Skeletal muscle satellite cell (primary cell): ENCODE data around the gene MCC.

Experiments used
- H3K27me3 ChIP-seq: 2 replicates; pipeline ENCODE4 v1.7.0; 2013; ENCODE audit warnings: low read length; ENCODE audit not compliant: control insufficient read depth, insufficient read depth
- H3K36me3 ChIP-seq: 2 replicates; pipeline ENCODE4 v1.7.0; 2013; ENCODE audit warnings: mild to moderate bottlenecking, control low read depth, low read length; ENCODE audit not compliant: insufficient read depth
- H3K4me1 ChIP-seq: 2 replicates; pipeline ENCODE4 v1.7.0; 2013; ENCODE audit warnings: low read length; ENCODE audit not compliant: control insufficient read depth, insufficient read depth
- H3K4me2 ChIP-seq: 2 replicates; pipeline ENCODE4 v1.7.0; 2013; ENCODE audit warnings: mild to moderate bottlenecking, low read length
- H3K4me3 ChIP-seq: 2 replicates; pipeline ENCODE4 v1.7.0; 2013; ENCODE audit warnings: low read length
- H3K9ac ChIP-seq: 2 replicates; pipeline ENCODE4 v1.7.0; 2013; ENCODE audit warnings: mild to moderate bottlenecking, low read depth, low read length, moderate library complexity
- H3K9me3 ChIP-seq: replicated peaks from 2 replicates; pipeline ENCODE4 v1.7.0; 2013; ENCODE audit warnings: mild to moderate bottlenecking, control low read depth, low read length

The MCC gene

GRCh38 chr5:113450462-113450861 is 37.8 kb downstream of the MCC start:
- H3K27me3 ChIP-seq = no peaks in the 10 kb centered on the region

GRCh38 chr5:113448252-113448651 is 40.0 kb downstream of the MCC start:
- Histone ChIP-seq H3K4me1 (no peaks in the 10 kb centered on the region), H3K9me3 (no peaks in the 10 kb centered on the region), H3K27me3 (no peaks in the 10 kb centered on the region), H3K4me2 (no peak overlapping the region), H3K4me3 (no peak overlapping the region), H3K9ac (no peak overlapping the region), H3K36me3 (no peaks in the 10 kb centered on the region)

More at GRCh38 chr5:113450462-113450861, 37.8 kb downstream of the MCC start:
- Histone ChIP-seq H3K9me3 (no peaks in the 10 kb centered on the region), H3K4me1 (no peaks in the 10 kb centered on the region), H3K4me2 (no peak overlapping the region), H3K9ac (no peak overlapping the region), H3K36me3 (no peaks in the 10 kb centered on the region), H3K4me3 (no peak overlapping the region)

- H3K4me3 ChIP-seq = no peak overlapping the region
- no peaks in the 10 kb centered on the region for H3K36me3 ChIP-seq
- no peak overlapping the region for H3K4me2 ChIP-seq
- no peaks in the 10 kb centered on the region for H3K4me1 ChIP-seq
- H3K27me3 ChIP-seq = no peaks in the 10 kb centered on the region
- H3K9me3 ChIP-seq = no peaks in the 10 kb centered on the region
- H3K9ac ChIP-seq = no peak overlapping the region
Measured at GRCh38 chr5:113447498-113448050, 40.7 kb downstream of the MCC start.

GRCh38 chr5:113446358-113446927 is 41.8 kb downstream of the MCC start:
- Histone ChIP-seq H3K36me3 (no peaks in the 10 kb centered on the region), H3K4me1 (no peaks in the 10 kb centered on the region), H3K4me3 (no peak overlapping the region), H3K9me3 (no peaks in the 10 kb centered on the region), H3K9ac (no peak overlapping the region), H3K27me3 (no peaks in the 10 kb centered on the region), H3K4me2 (no peak overlapping the region)

- no peaks in the 10 kb centered on the region for H3K9me3 ChIP-seq
- no peak overlapping the region for H3K4me3 ChIP-seq
- H3K4me1 ChIP-seq = no peaks in the 10 kb centered on the region
- H3K27me3 ChIP-seq = no peaks in the 10 kb centered on the region
- H3K9ac ChIP-seq = no peak overlapping the region
- H3K36me3 ChIP-seq = peaks cover 4% of the 10 kb centered on the region
- H3K4me2 ChIP-seq = no peak overlapping the region
Measured at GRCh38 chr5:113437111-113437510, 51.1 kb downstream of the MCC start.

- no peaks in the 10 kb centered on the region for H3K27me3 ChIP-seq
- no peaks in the 10 kb centered on the region for H3K9me3 ChIP-seq
- H3K9ac ChIP-seq = no peak overlapping the region
- no peak overlapping the region for H3K4me3 ChIP-seq
- H3K4me2 ChIP-seq = no peak overlapping the region
- H3K4me1 ChIP-seq = no peaks in the 10 kb centered on the region
- H3K36me3 ChIP-seq = peaks cover 4% of the 10 kb centered on the region
Measured at GRCh38 chr5:113435575-113435974, 52.7 kb downstream of the MCC start.

- Histone ChIP-seq H3K4me1 (no peaks in the 10 kb centered on the region), H3K9ac (no peak within 1 kb of the TSS), H3K4me3 (no peak within 1 kb of the TSS), H3K9me3 (no peaks in the 10 kb centered on the region), H3K27me3 (no peaks in the 10 kb centered on the region), H3K4me2 (no peak within 1 kb of the TSS), H3K36me3 (peaks cover 4% of the 10 kb centered on the region)
Measured at GRCh38 chr5:113434889-113435288, 53.4 kb downstream of the MCC start, which contains the start of gene TSSK1B. TSS of gene TSSK1B (minus strand) at chr5:113434989. CDS start at chr5:113434839, 150 bp downstream.

GRCh38 chr5:113433862-113434612 is 54.2 kb downstream of the MCC start:
- Histone ChIP-seq H3K9me3 (no peaks in the 10 kb centered on the region), H3K4me3 (no peak overlapping the region), H3K4me1 (no peaks in the 10 kb centered on the region), H3K36me3 (peaks cover 4% of the 10 kb centered on the region), H3K27me3 (no peaks in the 10 kb centered on the region), H3K9ac (no peak overlapping the region), H3K4me2 (no peak overlapping the region)

GRCh38 chr5:113433071-113433470 is 55.2 kb downstream of the MCC start:
- no peaks in the 10 kb centered on the region for H3K27me3 ChIP-seq
- H3K9ac ChIP-seq = no peak overlapping the region
- no peak overlapping the region for H3K4me2 ChIP-seq
- H3K4me3 ChIP-seq = no peak overlapping the region
- H3K36me3 ChIP-seq = peaks cover 4% of the 10 kb centered on the region
- no peaks in the 10 kb centered on the region for H3K9me3 ChIP-seq
- no peaks in the 10 kb centered on the region for H3K4me1 ChIP-seq

- no peak overlapping the region for H3K4me3 ChIP-seq
- H3K36me3 ChIP-seq = no peaks in the 10 kb centered on the region
- H3K4me2 ChIP-seq = no peak overlapping the region
- H3K9me3 ChIP-seq = no peaks in the 10 kb centered on the region
- H3K4me1 ChIP-seq = no peaks in the 10 kb centered on the region
- H3K9ac ChIP-seq = no peak overlapping the region
- H3K27me3 ChIP-seq = no peaks in the 10 kb centered on the region
Measured at GRCh38 chr5:113427871-113428574, 60.2 kb downstream of the MCC start.

GRCh38 chr5:113425909-113426308 is 62.3 kb downstream of the MCC start:
- H3K4me3 ChIP-seq = no peak overlapping the region
- H3K4me1 ChIP-seq = no peaks in the 10 kb centered on the region
- H3K9me3 ChIP-seq = no peaks in the 10 kb centered on the region
- H3K36me3 ChIP-seq = no peaks in the 10 kb centered on the region
- no peak overlapping the region for H3K9ac ChIP-seq
- no peaks in the 10 kb centered on the region for H3K27me3 ChIP-seq
- H3K4me2 ChIP-seq = no peak overlapping the region
